ENCODE results near the gene GPC1.

Gene GPC1

DNA sequence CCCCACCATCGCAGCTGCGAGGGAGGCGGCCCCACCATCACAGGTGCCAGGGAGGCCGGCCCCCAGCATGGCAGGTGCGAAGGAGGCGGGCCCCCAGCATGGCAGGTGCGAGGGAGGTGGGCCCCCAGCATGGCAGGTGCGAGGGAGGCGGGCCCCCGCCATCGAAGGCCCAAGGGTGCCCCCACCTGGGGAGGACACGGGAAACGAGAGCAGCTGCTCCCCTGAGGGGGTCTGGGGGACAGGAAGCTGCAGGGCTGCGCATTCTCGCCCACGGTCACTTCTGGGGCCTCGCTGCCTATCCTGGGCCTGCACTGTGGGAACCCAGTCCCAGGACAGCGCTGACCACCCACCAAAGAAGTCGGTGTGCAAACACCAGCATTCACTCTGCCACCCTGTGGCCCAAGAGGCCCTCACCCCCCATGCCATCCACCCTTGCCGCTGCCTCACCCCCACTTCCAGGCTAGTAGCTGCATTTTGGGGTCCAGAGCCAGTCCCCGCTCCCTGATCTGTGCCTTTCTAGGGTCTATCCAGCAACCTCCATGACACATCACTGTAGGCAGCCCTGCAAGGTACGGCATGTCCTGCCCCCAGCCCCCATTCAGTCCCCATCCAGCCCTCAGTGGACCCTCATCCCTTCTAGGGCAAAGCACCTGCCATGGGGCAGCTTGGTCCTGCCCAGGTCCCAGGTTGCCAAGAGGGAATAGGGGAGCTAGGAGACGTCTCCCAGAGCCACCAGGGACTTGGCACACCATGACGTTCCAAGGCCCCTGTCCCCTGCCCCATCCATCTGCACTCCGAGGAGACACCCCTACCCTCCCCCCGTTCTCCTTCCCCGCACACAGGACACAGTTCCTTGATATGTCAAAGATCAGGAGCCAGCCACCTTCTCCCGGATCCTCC is 24.0 kb upstream of the GPC1 start:
- Mint-ChIP-seq H3K36me3 (ENCODE audit: low read depth) (no peaks in the 10 kb centered on the region), H3K9me3 (no peaks in the 10 kb centered on the region), H3K27me3 (ENCODE audit: low read depth, poor library complexity) (peaks cover 5% of the 10 kb centered on the region), H3K4me3 (no peak overlapping the region), H3K4me1 (peaks cover 5% of the 10 kb centered on the region), H3K27ac (peak overlapping the region; percentile 36)
- TF ChIP-seq, protein P1, sequence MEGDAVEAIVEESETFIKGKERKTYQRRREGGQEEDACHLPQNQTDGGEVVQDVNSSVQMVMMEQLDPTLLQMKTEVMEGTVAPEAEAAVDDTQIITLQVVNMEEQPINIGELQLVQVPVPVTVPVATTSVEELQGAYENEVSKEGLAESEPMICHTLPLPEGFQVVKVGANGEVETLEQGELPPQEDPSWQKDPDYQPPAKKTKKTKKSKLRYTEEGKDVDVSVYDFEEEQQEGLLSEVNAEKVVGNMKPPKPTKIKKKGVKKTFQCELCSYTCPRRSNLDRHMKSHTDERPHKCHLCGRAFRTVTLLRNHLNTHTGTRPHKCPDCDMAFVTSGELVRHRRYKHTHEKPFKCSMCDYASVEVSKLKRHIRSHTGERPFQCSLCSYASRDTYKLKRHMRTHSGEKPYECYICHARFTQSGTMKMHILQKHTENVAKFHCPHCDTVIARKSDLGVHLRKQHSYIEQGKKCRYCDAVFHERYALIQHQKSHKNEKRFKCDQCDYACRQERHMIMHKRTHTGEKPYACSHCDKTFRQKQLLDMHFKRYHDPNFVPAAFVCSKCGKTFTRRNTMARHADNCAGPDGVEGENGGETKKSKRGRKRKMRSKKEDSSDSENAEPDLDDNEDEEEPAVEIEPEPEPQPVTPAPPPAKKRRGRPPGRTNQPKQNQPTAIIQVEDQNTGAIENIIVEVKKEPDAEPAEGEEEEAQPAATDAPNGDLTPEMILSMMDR (IDR thresholded peaks at IDR 0.05) = no peak
- DNase-seq = peak; percentile 1

DNA sequence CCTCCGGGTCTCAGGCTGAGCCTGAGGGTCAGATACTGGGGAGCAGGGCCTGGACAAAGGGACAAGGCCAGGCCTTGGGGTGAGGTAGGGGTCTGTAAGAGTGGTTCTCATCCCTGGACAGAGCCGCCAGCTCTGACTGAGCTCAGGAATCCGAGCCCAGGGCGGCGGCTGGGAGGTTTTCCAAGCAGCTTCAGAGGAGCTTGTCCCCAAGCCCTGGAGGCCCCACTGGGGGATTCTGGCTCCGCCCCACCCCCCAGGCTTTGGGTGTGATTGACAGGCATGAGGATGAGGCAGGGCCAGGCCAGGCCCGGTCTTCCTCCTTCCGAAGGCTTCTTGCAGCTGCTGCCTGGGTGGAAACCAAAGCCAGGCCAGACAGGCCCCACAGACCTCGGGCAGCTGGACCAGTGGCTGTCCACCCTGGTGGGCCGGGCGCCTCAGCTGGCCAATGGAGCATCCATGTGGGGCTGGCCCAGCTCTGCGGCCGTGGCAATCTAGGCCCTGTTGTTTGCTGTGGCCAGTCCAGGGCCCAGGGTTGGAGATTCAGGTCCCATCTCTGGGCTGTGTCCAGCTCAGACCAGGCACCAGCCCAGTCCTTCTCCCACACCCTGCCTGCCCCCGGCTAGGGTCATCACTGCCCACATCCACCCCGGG is 23.1 kb upstream of the GPC1 start:
- no peak overlapping the region for H3K4me3 Mint-ChIP-seq
- H3K36me3 Mint-ChIP-seq (ENCODE audit: low read depth) = no peaks in the 10 kb centered on the region
- peaks cover 6% of the 10 kb centered on the region for H3K27me3 Mint-ChIP-seq (ENCODE audit: low read depth, poor library complexity)
- no peaks in the 10 kb centered on the region for H3K9me3 Mint-ChIP-seq
- TF ChIP-seq, protein P1 (IDR thresholded peaks at IDR 0.05) = no peak
- peak; percentile 32 for DNase-seq
- no peak overlapping the region for H3K27ac Mint-ChIP-seq
- H3K4me1 Mint-ChIP-seq = peaks cover 5% of the 10 kb centered on the region

DNA sequence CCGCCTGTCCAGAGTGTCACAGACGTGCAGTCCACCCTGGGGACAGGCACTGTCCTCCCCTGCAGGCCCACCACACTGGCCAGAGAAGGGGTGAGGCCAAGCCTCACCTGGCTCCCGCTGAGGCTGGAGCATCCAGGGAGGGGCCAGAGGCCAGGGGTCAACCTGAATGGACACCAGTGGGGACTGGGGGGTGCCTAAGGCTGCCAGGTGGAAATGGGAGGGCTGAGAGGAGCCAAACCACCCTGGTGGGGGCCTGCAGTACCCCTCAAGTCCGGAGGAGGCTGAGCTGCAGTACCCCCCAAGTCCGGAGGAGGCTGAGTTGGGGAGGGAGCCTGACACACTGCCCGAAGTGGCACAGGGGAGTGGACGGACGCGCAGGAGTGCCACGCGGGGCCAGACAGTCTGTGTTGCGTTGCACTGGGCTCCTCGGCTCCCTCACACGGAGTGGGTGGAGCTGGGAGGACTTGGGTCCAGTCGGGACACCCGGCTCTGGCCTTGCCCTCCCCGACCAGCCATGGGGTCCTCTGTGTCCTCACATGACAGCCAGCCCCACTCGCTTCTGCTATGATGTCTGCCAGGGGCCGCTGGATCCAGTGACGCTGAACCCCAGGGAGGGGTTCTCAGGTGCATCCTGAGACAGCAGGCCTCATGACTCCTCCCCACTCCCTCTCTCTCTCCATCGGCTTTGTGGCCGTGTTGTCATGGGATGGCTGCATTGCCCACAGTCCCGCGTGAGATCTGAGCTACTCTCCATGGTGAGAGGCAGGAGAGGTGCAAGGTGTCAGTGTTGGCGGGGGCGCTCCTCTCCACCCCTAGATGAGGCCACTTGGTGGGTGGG is 22.3 kb upstream of the GPC1 start:
- H3K4me1 Mint-ChIP-seq = peaks cover 5% of the 10 kb centered on the region
- TF ChIP-seq, protein P1 (IDR thresholded peaks at IDR 0.05) = no peak

DNA sequence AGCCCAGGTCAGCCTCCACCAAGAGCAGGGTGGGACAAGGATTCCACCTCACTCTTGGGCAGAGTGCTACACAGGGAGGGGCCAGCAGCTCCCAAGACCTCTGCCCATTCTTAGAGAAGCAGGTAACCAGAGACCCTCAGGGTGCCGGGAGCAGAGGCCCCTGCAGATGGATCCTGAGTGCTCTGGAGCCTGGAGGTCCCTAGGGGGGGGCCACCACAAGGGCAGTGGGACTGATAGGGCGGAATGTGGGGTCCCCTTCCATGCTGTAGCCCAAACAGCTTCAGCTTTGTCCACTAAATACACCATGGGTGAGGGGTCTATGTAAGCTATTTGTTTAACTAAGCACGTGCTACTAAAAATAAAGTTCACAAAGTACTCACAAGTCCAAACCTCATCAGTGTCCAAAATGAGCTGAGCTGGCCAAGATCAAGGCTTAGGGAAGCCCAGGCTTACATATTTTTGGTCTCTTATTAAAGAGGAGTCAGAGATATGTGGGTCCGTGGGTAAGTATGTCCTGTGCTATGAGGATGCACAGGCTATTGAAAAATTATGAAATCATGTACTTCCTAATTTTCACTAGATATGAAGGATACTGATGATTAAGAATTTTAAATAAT is 21.5 kb upstream of the GPC1 start:
- no peak overlapping the region for H3K4me3 Mint-ChIP-seq
- DNase-seq = no peak
- TF ChIP-seq, protein P1 (IDR thresholded peaks at IDR 0.05) = no peak
- H3K9me3 Mint-ChIP-seq = peaks cover 12% of the 10 kb centered on the region
- H3K36me3 Mint-ChIP-seq (ENCODE audit: low read depth) = no peaks in the 10 kb centered on the region
- peaks cover 5% of the 10 kb centered on the region for H3K4me1 Mint-ChIP-seq
- H3K27me3 Mint-ChIP-seq (ENCODE audit: low read depth, poor library complexity) = peaks cover 6% of the 10 kb centered on the region
- no peak overlapping the region for H3K27ac Mint-ChIP-seq

More for the DNA sequence above, 22.3 kb upstream of the GPC1 start:
- H3K36me3 Mint-ChIP-seq (ENCODE audit: low read depth) = no peaks in the 10 kb centered on the region
- no peak overlapping the region for H3K4me3 Mint-ChIP-seq
- no peak overlapping the region for H3K27ac Mint-ChIP-seq
- no peak for DNase-seq
- peaks cover 6% of the 10 kb centered on the region for H3K27me3 Mint-ChIP-seq (ENCODE audit: low read depth, poor library complexity)
- peaks cover 5% of the 10 kb centered on the region for H3K9me3 Mint-ChIP-seq

DNA sequence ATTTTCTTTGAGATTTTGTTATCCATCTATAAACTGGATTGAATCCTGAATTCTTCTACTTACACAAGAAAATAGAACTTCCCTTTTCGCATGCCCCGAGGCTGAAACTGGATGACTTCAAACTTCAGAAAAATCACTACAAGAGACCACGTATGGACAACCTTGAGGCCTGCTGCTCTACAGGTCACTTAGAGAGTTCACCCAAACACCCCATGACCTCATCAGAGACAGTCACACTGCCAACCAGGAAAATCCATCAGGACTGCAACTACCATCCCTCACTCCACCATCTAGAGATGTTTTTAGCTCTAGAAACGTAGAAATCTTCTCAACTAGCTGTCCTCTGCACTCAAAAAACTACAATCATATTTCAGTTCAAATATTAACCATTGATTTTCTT is 18.6 kb upstream of the GPC1 start:
- H3K27me3 Mint-ChIP-seq (ENCODE audit: low read depth, poor library complexity) = peaks cover 6% of the 10 kb centered on the region
- H3K27ac Mint-ChIP-seq = no peak overlapping the region
- H3K9me3 Mint-ChIP-seq = peaks cover 39% of the 10 kb centered on the region
- H3K36me3 Mint-ChIP-seq (ENCODE audit: low read depth) = no peaks in the 10 kb centered on the region
- no peak for DNase-seq
- H3K4me3 Mint-ChIP-seq = no peak overlapping the region
- TF ChIP-seq, protein P1 (IDR thresholded peaks at IDR 0.05) = no peak
- no peaks in the 10 kb centered on the region for H3K4me1 Mint-ChIP-seq
